ELF-1 (cell line): ENCODE data around the gene CHRNA1.

Source experiments
- DNase-seq: peaks from one replicate; pipeline ENCODE4 v3.0.0-alpha.2; 2016; ENCODE audit warnings: low read depth, low spot score

Gene CHRNA1

GRCh38 chr2:174761837-174762236 is 2.4 kb downstream of the CHRNA1 start:
- no peak for DNase-seq

GRCh38 chr2:174760845-174761473 is 3.3 kb downstream of the CHRNA1 start:
- DNase-seq, result no peak

- DNase-seq, result no peak
Observed at GRCh38 chr2:174759381-174760065, 4.7 kb downstream of the CHRNA1 start.

GRCh38 chr2:174756743-174757142 is 7.5 kb downstream of the CHRNA1 start:
- DNase-seq, result no peak

- DNase-seq, result no peak
Observed at GRCh38 chr2:174753038-174753633, 11.1 kb downstream of the CHRNA1 start.

GRCh38 chr2:174752403-174753037 is 11.8 kb downstream of the CHRNA1 start:
- no peak for DNase-seq

GRCh38 chr2:174750923-174751441 is 13.3 kb downstream of the CHRNA1 start:
- DNase-seq, result no peak

- no peak for DNase-seq
Observed at GRCh38 chr2:174749793-174750192, 14.5 kb downstream of the CHRNA1 start.

GRCh38 chr2:174748948-174749347 is 15.3 kb downstream of the CHRNA1 start:
- DNase-seq, result peak; percentile 84

GRCh38 chr2:174745142-174745541 is 19.1 kb downstream of the CHRNA1 start:
- peak; percentile 40 for DNase-seq

GRCh38 chr2:174744111-174744510 is 20.2 kb downstream of the CHRNA1 start:
- DNase-seq, result no peak

- DNase-seq, result no peak
Observed at GRCh38 chr2:174740721-174741120, 23.6 kb downstream of the CHRNA1 start.

- no peak for DNase-seq
Observed at GRCh38 chr2:174738841-174739240, 25.4 kb downstream of the CHRNA1 start.

GRCh38 chr2:174731546-174731945 is 32.7 kb downstream of the CHRNA1 start:
- no peak for DNase-seq

- no peak for DNase-seq
Observed at GRCh38 chr2:174730698-174731018, 33.6 kb downstream of the CHRNA1 start.

GRCh38 chr2:174729797-174730697 is 34.2 kb downstream of the CHRNA1 start:
- DNase-seq, result peak; percentile 79

GRCh38 chr2:174728096-174728495 is 36.2 kb downstream of the CHRNA1 start:
- no peak for DNase-seq

GRCh38 chr2:174726212-174726611 is 38.1 kb downstream of the CHRNA1 start:
- DNase-seq, result no peak

GRCh38 chr2:174722942-174723592 is 41.2 kb downstream of the CHRNA1 start:
- no peak for DNase-seq

- DNase-seq, result no peak
Observed at GRCh38 chr2:174719016-174719415, 45.3 kb downstream of the CHRNA1 start.

- no peak for DNase-seq
Observed at GRCh38 chr2:174718591-174718990, 45.7 kb downstream of the CHRNA1 start.
